Measurements from ENCODE around the gene LCP1. TPM values are rescaled to one million over a fixed set of nuclear protein-coding genes. Genes with fewer than 3 reads are reported as not detected.

LCP1 gene
- total RNA-seq, 1 donor from 2014 or later = 11.6 TPM

GRCh38 chr13:46126056-46126455, 55.9 kb downstream of the LCP1 start:
- Mint-ChIP-seq H3K27ac (no peak overlapping the region), H3K27me3 (ENCODE audit: low read depth) (no peaks in the 10 kb centered on the region), H3K9me3 (no peaks in the 10 kb centered on the region)

GRCh38 chr13:46124967-46125933, 56.7 kb downstream of the LCP1 start:
- no peaks in the 10 kb centered on the region for H3K27me3 Mint-ChIP-seq (ENCODE audit: low read depth)
- H3K36me3 Mint-ChIP-seq = no peaks in the 10 kb centered on the region
- H3K9me3 Mint-ChIP-seq = no peaks in the 10 kb centered on the region
- DNase-seq (ENCODE audit: low spot score in 2 of 2, unreplicated experiment in 2 of 2) = no peak
- TF ChIP-seq CTCF (IDR thresholded peaks at IDR 0.05; ENCODE audit: unreplicated experiment) = no peak
- H3K4me1 Mint-ChIP-seq = peaks cover 10% of the 10 kb centered on the region
- H3K27ac Mint-ChIP-seq = no peak overlapping the region
- H3K4me3 Mint-ChIP-seq = no peak overlapping the region

More at GRCh38 chr13:46126056-46126455, 55.9 kb downstream of the LCP1 start:
- Mint-ChIP-seq H3K36me3 (no peaks in the 10 kb centered on the region), H3K4me3 (no peak overlapping the region), H3K4me1 (peaks cover 7% of the 10 kb centered on the region)
- DNase-seq (ENCODE audit: low spot score in 2 of 2, unreplicated experiment in 2 of 2) = no peak
- TF ChIP-seq CTCF (IDR thresholded peaks at IDR 0.05; ENCODE audit: unreplicated experiment) = no peak

GRCh38 chr13:46124531-46124966, 57.4 kb downstream of the LCP1 start:
- H3K4me3 Mint-ChIP-seq = no peak overlapping the region
- DNase-seq (ENCODE audit: low spot score in 2 of 2, unreplicated experiment in 2 of 2) = no peak
- no peaks in the 10 kb centered on the region for H3K36me3 Mint-ChIP-seq
- no peak for TF ChIP-seq CTCF (IDR thresholded peaks at IDR 0.05; ENCODE audit: unreplicated experiment)
- peaks cover 17% of the 10 kb centered on the region for H3K4me1 Mint-ChIP-seq
- no peak overlapping the region for H3K27ac Mint-ChIP-seq
- H3K27me3 Mint-ChIP-seq (ENCODE audit: low read depth) = no peaks in the 10 kb centered on the region
- H3K9me3 Mint-ChIP-seq = no peaks in the 10 kb centered on the region

GRCh38 chr13:46122304-46122703, 59.7 kb downstream of the LCP1 start:
- Mint-ChIP-seq H3K36me3 (no peaks in the 10 kb centered on the region), H3K27ac (no peak overlapping the region), H3K4me3 (no peak overlapping the region), H3K27me3 (ENCODE audit: low read depth) (no peaks in the 10 kb centered on the region), H3K4me1 (peaks cover 18% of the 10 kb centered on the region), H3K9me3 (peaks cover 5% of the 10 kb centered on the region)
- no peak for TF ChIP-seq CTCF (IDR thresholded peaks at IDR 0.05; ENCODE audit: unreplicated experiment)
- no peak for DNase-seq (ENCODE audit: low spot score in 2 of 2, unreplicated experiment in 2 of 2)

GRCh38 chr13:46121597-46122163, 60.3 kb downstream of the LCP1 start:
- no peak for DNase-seq (ENCODE audit: low spot score in 2 of 2, unreplicated experiment in 2 of 2)
- Mint-ChIP-seq H3K36me3 (no peaks in the 10 kb centered on the region), H3K4me1 (peaks cover 18% of the 10 kb centered on the region), H3K27ac (no peak overlapping the region), H3K4me3 (no peak overlapping the region), H3K27me3 (ENCODE audit: low read depth) (no peaks in the 10 kb centered on the region), H3K9me3 (peaks cover 5% of the 10 kb centered on the region)
- TF ChIP-seq CTCF (IDR thresholded peaks at IDR 0.05; ENCODE audit: unreplicated experiment) = no peak
